Urinary bladder (tissue), 4 donors: ENCODE measurements around the gene RRP9. TPM values are rescaled to one million over a fixed set of nuclear protein-coding genes. Genes with fewer than 3 reads are reported as not detected.

Experiments used
- DNase-seq: peaks from one replicate; pipeline ENCODE4 v3.0.0-alpha.2; 2015; ENCODE audit errors: extremely low spot score
- H3K27ac ChIP-seq: one replicate; pipeline ENCODE4 v1.5.1; 2013; ENCODE audit warnings: low read depth, mild to moderate bottlenecking, moderate library complexity
- H3K36me3 ChIP-seq: one replicate; pipeline ENCODE4 v1.6.1; 2013; ENCODE audit warnings: mild to moderate bottlenecking, moderate library complexity; ENCODE audit not compliant: insufficient read depth
- H3K4me1 ChIP-seq: one replicate; pipeline ENCODE4 v1.6.1; 2013; ENCODE audit warnings: mild to moderate bottlenecking, moderate library complexity; ENCODE audit not compliant: insufficient read depth
- H3K4me3 ChIP-seq: one replicate; pipeline ENCODE4 v1.5.1; 2013; ENCODE audit warnings: low read depth, low read length
- WGBS: extraction: QIAGEN DNeasy Blood & Tissue Kit; methylation state at CpG from one replicate; pipeline ENCODE4 v1.1.7; 2013; 5-methylcytosine and 5-hydroxymethylcytosine counted together
- polyA plus RNA-seq: library from polyadenylated mRNA; stranded (reverse); fragments of 200-250 nt; gene quantifications from one replicate; pipeline ENCODE4 v1.2.3, GENCODE V29; 2013
- total RNA-seq: library from RNA; depleted of rRNA; stranded (reverse); fragments of >200 nt; gene quantifications from one replicate; pipeline ENCODE4 v1.2.3, GENCODE V29; 2014
- donor health status: healthy with polysubstance abuse.
- donor health status: healthy.

The RRP9 gene
- total and polyA plus RNA-seq, 2 donors, result 7.7 to 29.5 TPM

GRCh38 chr3:51966486-51966885 is 24.8 kb upstream of the RRP9 start:
- Histone ChIP-seq H3K4me1 (no peaks in the 10 kb centered on the region), H3K36me3 (no peaks in the 10 kb centered on the region), H3K27ac (no peak overlapping the region), H3K4me3 (peak overlapping the region; percentile 75)
- no peak for DNase-seq
- WGBS, result 72% methylated on average over 5 of the region's 5 CpGs

- Histone ChIP-seq H3K27ac (no peak overlapping the region), H3K4me1 (no peaks in the 10 kb centered on the region), H3K36me3 (no peaks in the 10 kb centered on the region), H3K4me3 (no peak overlapping the region)
- DNase-seq, result no peak
- WGBS, result 74% methylated on average over 2 of the region's 2 CpGs
Measured at GRCh38 chr3:51966016-51966415, 24.3 kb upstream of the RRP9 start.

- no peak for DNase-seq
- Histone ChIP-seq H3K4me3 (no peak overlapping the region), H3K36me3 (no peaks in the 10 kb centered on the region), H3K27ac (no peak overlapping the region), H3K4me1 (no peaks in the 10 kb centered on the region)
- 75% methylated on average over 4 of the region's 4 CpGs for WGBS
Measured at GRCh38 chr3:51964521-51964920, 22.8 kb upstream of the RRP9 start.

GRCh38 chr3:51963951-51964451 is 22.3 kb upstream of the RRP9 start:
- no peak overlapping the region for H3K4me3 ChIP-seq
- 69% methylated on average over 12 of the region's 12 CpGs for WGBS
- no peaks in the 10 kb centered on the region for H3K4me1 ChIP-seq
- DNase-seq, result no peak
- no peaks in the 10 kb centered on the region for H3K36me3 ChIP-seq
- H3K27ac ChIP-seq, result no peak overlapping the region

GRCh38 chr3:51962854-51963530 is 21.3 kb upstream of the RRP9 start:
- 72% methylated on average over 6 of the region's 6 CpGs for WGBS
- H3K27ac ChIP-seq, result no peak overlapping the region
- no peaks in the 10 kb centered on the region for H3K36me3 ChIP-seq
- H3K4me1 ChIP-seq, result no peaks in the 10 kb centered on the region
- DNase-seq, result no peak
- H3K4me3 ChIP-seq, result no peak overlapping the region

GRCh38 chr3:51961602-51962569 is 20.2 kb upstream of the RRP9 start:
- no peaks in the 10 kb centered on the region for H3K36me3 ChIP-seq
- H3K4me3 ChIP-seq, result no peak overlapping the region
- H3K27ac ChIP-seq, result no peak overlapping the region
- no peak for DNase-seq
- WGBS, result 52% methylated on average over 9 of the region's 9 CpGs
- H3K4me1 ChIP-seq, result no peaks in the 10 kb centered on the region

- Histone ChIP-seq H3K27ac (no peak overlapping the region), H3K4me1 (no peaks in the 10 kb centered on the region), H3K36me3 (no peaks in the 10 kb centered on the region), H3K4me3 (no peak overlapping the region)
- no peak for DNase-seq
- WGBS, result 88% methylated on average over 18 of the region's 18 CpGs
Measured at GRCh38 chr3:51961011-51961410, 19.3 kb upstream of the RRP9 start.

GRCh38 chr3:51960386-51960785 is 18.7 kb upstream of the RRP9 start:
- Histone ChIP-seq H3K36me3 (no peaks in the 10 kb centered on the region), H3K4me3 (no peak overlapping the region), H3K4me1 (no peaks in the 10 kb centered on the region), H3K27ac (no peak overlapping the region)
- 91% methylated on average over 10 of the region's 10 CpGs for WGBS
- no peak for DNase-seq

- H3K36me3 ChIP-seq, result no peaks in the 10 kb centered on the region
- H3K27ac ChIP-seq, result no peak overlapping the region
- no peak for DNase-seq
- no peaks in the 10 kb centered on the region for H3K4me1 ChIP-seq
- 97% methylated on average over 7 of the region's 7 CpGs for WGBS
- H3K4me3 ChIP-seq, result no peak overlapping the region
Measured at GRCh38 chr3:51959651-51960050, 17.9 kb upstream of the RRP9 start.

- Histone ChIP-seq H3K4me1 (no peaks in the 10 kb centered on the region), H3K4me3 (no peak overlapping the region), H3K27ac (no peak overlapping the region), H3K36me3 (no peaks in the 10 kb centered on the region)
- DNase-seq, result no peak
- WGBS, result 92% methylated on average over 20 of the region's 20 CpGs
Measured at GRCh38 chr3:51958603-51959521, 17.2 kb upstream of the RRP9 start.

GRCh38 chr3:51957520-51958205 is 16.0 kb upstream of the RRP9 start:
- H3K27ac ChIP-seq, result no peak overlapping the region
- no peak overlapping the region for H3K4me3 ChIP-seq
- no peaks in the 10 kb centered on the region for H3K36me3 ChIP-seq
- no peak for DNase-seq
- WGBS, result 92% methylated on average over 15 of the region's 15 CpGs
- H3K4me1 ChIP-seq, result no peaks in the 10 kb centered on the region

GRCh38 chr3:51955893-51956770 is 14.4 kb upstream of the RRP9 start:
- DNase-seq, result no peak
- Histone ChIP-seq H3K27ac (peak overlapping the region; percentile 61), H3K4me1 (no peaks in the 10 kb centered on the region), H3K4me3 (peak overlapping the region; percentile 27), H3K36me3 (no peaks in the 10 kb centered on the region)
- 3% methylated on average over 97 of the region's 97 CpGs for WGBS
